Activated T-helper 1 cell treated with Interleukin-2 at 50 U/mL for 16 hours (primary cell): ENCODE data around the gene KRT4.
"Not testable (repeated sequence)": the region's sequence is repeated elsewhere in the genome, so short reads cannot be mapped to it uniquely, and the experiment has no call there.

Experiments
- DNase-seq: peaks from one replicate; pipeline ENCODE4 v3.0.0-alpha.2; 2020; ENCODE audit warnings: low read depth

Gene KRT4

GRCh38 chr12:52807544-52808470 lies 6.1 kb downstream of the KRT4 start:
- no peak for DNase-seq

- DNase-seq, result no peak
These were observed 6.9 kb downstream of the KRT4 start for GRCh38 chr12:52806821-52807543.

- no peak for DNase-seq
These were observed 7.6 kb downstream of the KRT4 start for GRCh38 chr12:52806169-52806811.

GRCh38 chr12:52805739-52806138 lies 8.2 kb downstream of the KRT4 start:
- no peak for DNase-seq

- no peak for DNase-seq
These were observed 8.9 kb downstream of the KRT4 start for GRCh38 chr12:52805000-52805399.

- DNase-seq, result no peak
These were observed 11.5 kb downstream of the KRT4 start for GRCh38 chr12:52802442-52802841.

- DNase-seq, result no peak
These were observed 12.1 kb downstream of the KRT4 start for GRCh38 chr12:52801773-52802172.

GRCh38 chr12:52800259-52800917 lies 13.5 kb downstream of the KRT4 start:
- DNase-seq, result no peak

GRCh38 chr12:52799505-52800211 lies 14.3 kb downstream of the KRT4 start:
- DNase-seq, result no peak

GRCh38 chr12:52798671-52799504 lies 15.0 kb downstream of the KRT4 start:
- no peak for DNase-seq

GRCh38 chr12:52798003-52798670 lies 15.8 kb downstream of the KRT4 start:
- DNase-seq, result no peak

GRCh38 chr12:52797529-52797894 lies 16.4 kb downstream of the KRT4 start:
- no peak for DNase-seq

GRCh38 chr12:52796839-52797528 lies 16.9 kb downstream of the KRT4 start:
- DNase-seq, result no peak

- DNase-seq, result no peak
These were observed 17.5 kb downstream of the KRT4 start for GRCh38 chr12:52796429-52796794.

GRCh38 chr12:52795694-52796428 lies 18.1 kb downstream of the KRT4 start, which contains the start of gene KRT3:
TSS of gene KRT3 (minus strand) at chr12:52796117. CDS start at chr12:52796042, 75 bp downstream.
- no peak for DNase-seq

GRCh38 chr12:52795332-52795674 lies 18.6 kb downstream of the KRT4 start:
- DNase-seq, result not testable (repeated sequence)

GRCh38 chr12:52794479-52795331 lies 19.2 kb downstream of the KRT4 start:
- no peak for DNase-seq
